DOHH2 (cell line): ENCODE data around the gene AEBP2.
"Not testable (repeated sequence)": the region's sequence is repeated elsewhere in the genome, so short reads cannot be mapped to it uniquely, and the experiment has no call there.

Source experiments
- H3F3A ChIP-seq: fragments of 200-600 bp; sonication (generic), shearing (Covaris generic); 2 replicates; pipeline ENCODE4 v1.6.0; 2016; ENCODE audit warnings: antibody characterized with exemption, mild to moderate bottlenecking; ENCODE audit not compliant: control insufficient read depth, insufficient read depth
- H3K27ac ChIP-seq: fragments of 200-600 bp; sonication (generic); 2 replicates; pipeline ENCODE4 v1.5.1; 2014; ENCODE audit warnings: low read depth, mild to moderate bottlenecking, low read length, moderate library complexity
- H3K27me3 ChIP-seq: fragments of 200-600 bp; sonication (generic); 2 replicates; pipeline ENCODE4 v1.6.1; 2014; ENCODE audit warnings: mild to moderate bottlenecking, low read length, mixed read lengths; ENCODE audit not compliant: control insufficient read depth
- H3K36me3 ChIP-seq: fragments of 200-600 bp; sonication (generic); 2 replicates; pipeline ENCODE4 v1.6.1; 2014; ENCODE audit warnings: mild to moderate bottlenecking, low read length, moderate library complexity, mixed read lengths; ENCODE audit not compliant: control insufficient read depth
- H3K4me1 ChIP-seq: fragments of 200-600 bp; sonication (generic); 2 replicates; pipeline ENCODE4 v1.6.1; 2014; ENCODE audit warnings: mild to moderate bottlenecking, low read length, mixed read lengths; ENCODE audit not compliant: control insufficient read depth
- H3K4me2 ChIP-seq: fragments of 200-600 bp; sonication (generic); 2 replicates; pipeline ENCODE4 v1.6.0; 2014; ENCODE audit warnings: mild to moderate bottlenecking, low read length, moderate library complexity
- H3K4me3 ChIP-seq: fragments of 200-600 bp; sonication (generic); 2 replicates; pipeline ENCODE4 v1.5.1; 2014; ENCODE audit warnings: mild to moderate bottlenecking, low read length, mixed read lengths
- H3K79me2 ChIP-seq: fragments of 200-600 bp; sonication (generic); 2 replicates; pipeline ENCODE4 v1.6.1; 2014; ENCODE audit warnings: mild to moderate bottlenecking, low read length, mixed read lengths; ENCODE audit not compliant: control insufficient read depth
- H3K9me2 ChIP-seq: fragments of 200-600 bp; sonication (generic); replicated peaks from 2 replicates; pipeline ENCODE4 v1.6.1; 2014; ENCODE audit warnings: mild to moderate bottlenecking, low read length, mixed read lengths; ENCODE audit not compliant: control insufficient read depth
- H3K9me3 ChIP-seq: fragments of 200-600 bp; sonication (generic); 2 replicates; pipeline ENCODE4 v1.6.1; 2014; ENCODE audit warnings: antibody characterized with exemption, low read length, mixed read lengths; ENCODE audit not compliant: control insufficient read depth, insufficient read depth
- H4K20me1 ChIP-seq: fragments of 200-600 bp; sonication (generic); 2 replicates; pipeline ENCODE4 v1.6.0; 2014; ENCODE audit warnings: low read depth, mild to moderate bottlenecking, antibody characterized with exemption, low read length, moderate library complexity; ENCODE audit not compliant: control insufficient read depth, insufficient read depth
- CTCF ChIP-seq: fragments of 200-600 bp; sonication (generic); IDR thresholded peaks from one replicate; pipeline ENCODE4 v1.5.1; 2014; ENCODE audit warnings: antibody characterized with exemption, mild to moderate bottlenecking, low read depth, low read length; ENCODE audit not compliant: poor library complexity, severe bottlenecking
- EZH2phosphoT487 ChIP-seq: fragments of 200-600 bp; sonication (generic); IDR thresholded peaks from 2 replicates; pipeline ENCODE4 v1.6.1; 2017; ENCODE audit warnings: borderline replicate concordance, mild to moderate bottlenecking, antibody characterized with exemption, low read length, moderate library complexity, mixed read lengths

The AEBP2 gene

GRCh38 chr12:19411234-19412204 is 27.8 kb upstream of the AEBP2 start:
- Histone ChIP-seq H3K79me2 (no peaks in the 10 kb centered on the region), H3K4me1 (no peaks in the 10 kb centered on the region), H3F3A (no peaks in the 10 kb centered on the region), H3K4me3 (no peak overlapping the region), H3K27me3 (no peaks in the 10 kb centered on the region; the same call in 1 of the 2 replicates), H3K36me3 (no peaks in the 10 kb centered on the region), H3K9me3 (no peaks in the 10 kb centered on the region), H3K9me2 (no peaks in the 10 kb centered on the region), H3K27ac (no peak overlapping the region), H3K4me2 (no peak overlapping the region), H4K20me1 (no peaks in the 10 kb centered on the region)
- TF ChIP-seq CTCF = no peak
- TF ChIP-seq EZH2phosphoT487 = no peak

- no peaks in the 10 kb centered on the region; the same call in 1 of the 2 replicates for H3K27me3 ChIP-seq
- no peaks in the 10 kb centered on the region for H3K36me3 ChIP-seq
- H3K9me2 ChIP-seq = no peaks in the 10 kb centered on the region
- no peaks in the 10 kb centered on the region for H3K4me1 ChIP-seq
- no peak for TF ChIP-seq EZH2phosphoT487
- no peak overlapping the region for H3K27ac ChIP-seq
- H3K9me3 ChIP-seq = no peaks in the 10 kb centered on the region
- H3K79me2 ChIP-seq = no peaks in the 10 kb centered on the region
- no peaks in the 10 kb centered on the region for H4K20me1 ChIP-seq
- H3K4me3 ChIP-seq = no peak overlapping the region
- H3K4me2 ChIP-seq = no peak overlapping the region
- no peaks in the 10 kb centered on the region for H3F3A ChIP-seq
Observed at GRCh38 chr12:19412844-19413243, 26.4 kb upstream of the AEBP2 start.

- H3K27me3 ChIP-seq, H3K9me3 ChIP-seq: not testable (repeated sequence)
Observed at GRCh38 chr12:19413582-19413981, 25.7 kb upstream of the AEBP2 start.

GRCh38 chr12:19415563-19415962 is 23.7 kb upstream of the AEBP2 start:
- Histone ChIP-seq H3F3A (no peaks in the 10 kb centered on the region), H3K79me2 (no peaks in the 10 kb centered on the region), H3K4me3 (no peak overlapping the region), H3K27me3 (no peaks in the 10 kb centered on the region), H3K36me3 (no peaks in the 10 kb centered on the region), H3K27ac (no peak overlapping the region), H3K4me1 (no peaks in the 10 kb centered on the region), H3K9me2 (no peaks in the 10 kb centered on the region), H4K20me1 (no peaks in the 10 kb centered on the region), H3K4me2 (no peak overlapping the region), H3K9me3 (no peaks in the 10 kb centered on the region)
- no peak for TF ChIP-seq CTCF
- no peak for TF ChIP-seq EZH2phosphoT487

More at GRCh38 chr12:19413582-19413981, 25.7 kb upstream of the AEBP2 start:
- H3F3A ChIP-seq, H4K20me1 ChIP-seq, H3K4me3 ChIP-seq, H3K4me1 ChIP-seq, H3K9me2 ChIP-seq, H3K79me2 ChIP-seq, H3K4me2 ChIP-seq, H3K36me3 ChIP-seq, H3K27ac ChIP-seq: not testable (repeated sequence)
